Suprapubic skin (tissue), 4 donors: ENCODE measurements around the gene MARCO. TPM values are rescaled to one million over a fixed set of nuclear protein-coding genes. Genes with fewer than 3 reads are reported as not detected.

Experiments used
- DNase-seq, 2 donors: peaks; one replicate each; pipeline ENCODE4 v3.0.0-alpha.2; 2019; ENCODE audit warnings: low spot score in 2 of 2
- H3K27ac ChIP-seq: fragments of 200-600 bp; sonication (generic); one replicate; pipeline ENCODE4 v1.5.1; 2019
- H3K27me3 ChIP-seq: fragments of 200-600 bp; sonication (generic); one replicate; pipeline ENCODE4 v1.5.1; 2019
- H3K36me3 ChIP-seq: fragments of 200-600 bp; sonication (generic); one replicate; pipeline ENCODE4 v1.5.1; 2019
- H3K4me1 ChIP-seq: fragments of 200-600 bp; sonication (generic); one replicate; pipeline ENCODE4 v1.5.1; 2019
- H3K4me3 ChIP-seq: fragments of 200-600 bp; sonication (generic); one replicate; pipeline ENCODE4 v1.5.1; 2019; ENCODE audit warnings: mild to moderate bottlenecking
- H3K9me3 ChIP-seq: fragments of 200-600 bp; sonication (generic); one replicate; pipeline ENCODE4 v1.5.1; 2019
- EP300 ChIP-seq: sonication (generic); formaldehyde crosslinking; IDR thresholded peaks from one replicate; pipeline ENCODE4 v1.6.1; 2017; ENCODE audit warnings: antibody characterized with exemption
- POLR2A ChIP-seq, 2 donors: fragments of 450-650 bp; IDR thresholded peaks; one replicate each; pipeline ENCODE4 v1.6.1; 2017; ENCODE audit warnings: antibody characterized with exemption in 2 of 2, mild to moderate bottlenecking in 2 of 2, moderate library complexity in 2 of 2
- POLR2AphosphoS5 ChIP-seq, 3 donors: sonication (generic); formaldehyde crosslinking; IDR thresholded peaks; one replicate each; pipeline ENCODE4 v1.6.1; 2017; ENCODE audit warnings: antibody characterized with exemption in 3 of 3
- WGBS: methylation state at CpG from one replicate; pipeline ENCODE4 v1.1.5; 2018; 5-methylcytosine and 5-hydroxymethylcytosine counted together
- total RNA-seq, 4 donors: library from RNA; depleted of rRNA; stranded (reverse); fragments of >200 nt; gene quantifications; one replicate each; pipeline ENCODE4 v1.1.0, GENCODE V29; 2016
- TF ChIP-seq, protein P1 (sequence below), 2 donors: fragments of 200-600 bp in 1 of 2; fragments of 450-650 bp in 1 of 2; sonication (generic) in 1 of 2; IDR thresholded peaks; one replicate each; pipeline ENCODE4 v1.5.1; 2016 to 2019; ENCODE audit warnings: antibody characterized with exemption in 2 of 2, mild to moderate bottlenecking in 1 of 2, moderate library complexity in 1 of 2

The MARCO gene
- total RNA-seq, 4 donors from 2014 or later, result 0.68 to 9.1 (median 1.3) TPM

GRCh38 chr2:118954297-118955060, 12.5 kb downstream of the MARCO start:
- TF ChIP-seq EP300 (no peak), POLR2AphosphoS5 (IDR thresholded peaks at IDR 0.05) (no peak), POLR2A (IDR thresholded peaks at IDR 0.05) (no peak)
- TF ChIP-seq, protein P1, sequence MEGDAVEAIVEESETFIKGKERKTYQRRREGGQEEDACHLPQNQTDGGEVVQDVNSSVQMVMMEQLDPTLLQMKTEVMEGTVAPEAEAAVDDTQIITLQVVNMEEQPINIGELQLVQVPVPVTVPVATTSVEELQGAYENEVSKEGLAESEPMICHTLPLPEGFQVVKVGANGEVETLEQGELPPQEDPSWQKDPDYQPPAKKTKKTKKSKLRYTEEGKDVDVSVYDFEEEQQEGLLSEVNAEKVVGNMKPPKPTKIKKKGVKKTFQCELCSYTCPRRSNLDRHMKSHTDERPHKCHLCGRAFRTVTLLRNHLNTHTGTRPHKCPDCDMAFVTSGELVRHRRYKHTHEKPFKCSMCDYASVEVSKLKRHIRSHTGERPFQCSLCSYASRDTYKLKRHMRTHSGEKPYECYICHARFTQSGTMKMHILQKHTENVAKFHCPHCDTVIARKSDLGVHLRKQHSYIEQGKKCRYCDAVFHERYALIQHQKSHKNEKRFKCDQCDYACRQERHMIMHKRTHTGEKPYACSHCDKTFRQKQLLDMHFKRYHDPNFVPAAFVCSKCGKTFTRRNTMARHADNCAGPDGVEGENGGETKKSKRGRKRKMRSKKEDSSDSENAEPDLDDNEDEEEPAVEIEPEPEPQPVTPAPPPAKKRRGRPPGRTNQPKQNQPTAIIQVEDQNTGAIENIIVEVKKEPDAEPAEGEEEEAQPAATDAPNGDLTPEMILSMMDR (IDR thresholded peaks at IDR 0.05), result no peak
- Histone ChIP-seq H3K36me3 (no peaks in the 10 kb centered on the region), H3K27ac (no peak overlapping the region), H3K27me3 (no peaks in the 10 kb centered on the region), H3K4me3 (no peak overlapping the region), H3K9me3 (no peaks in the 10 kb centered on the region), H3K4me1 (no peaks in the 10 kb centered on the region)
- no peak for DNase-seq
- WGBS, result 63% methylated on average over 8 of the region's 8 CpGs

DNA sequence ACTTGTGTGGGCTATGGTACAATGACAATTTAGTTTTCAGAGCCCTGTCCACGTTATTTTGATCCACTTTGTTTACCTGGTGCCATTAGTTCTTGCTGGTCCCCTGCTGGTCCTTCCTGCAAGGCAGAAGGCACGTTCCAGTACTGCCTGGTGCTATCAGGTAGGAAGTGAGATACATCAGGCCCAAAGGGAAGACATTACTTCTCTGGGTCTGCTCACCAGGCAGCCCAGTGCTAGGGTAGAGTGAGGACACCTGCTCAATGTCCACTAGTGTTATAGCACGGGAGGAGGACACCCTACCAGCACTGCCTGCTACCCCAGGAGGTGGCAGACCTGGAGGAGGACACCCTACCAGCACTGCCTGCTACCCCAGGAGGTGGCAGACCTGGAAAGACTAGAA, 23.7 kb downstream of the MARCO start:
- TF ChIP-seq EP300 (no peak), POLR2AphosphoS5 (IDR thresholded peaks at IDR 0.05) (no peak), POLR2A (IDR thresholded peaks at IDR 0.05) (no peak)
- TF ChIP-seq, protein P1 (IDR thresholded peaks at IDR 0.05), result no peak
- Histone ChIP-seq H3K4me3 (no peak overlapping the region), H3K4me1 (peaks cover 6% of the 10 kb centered on the region), H3K27ac (no peak overlapping the region), H3K36me3 (no peaks in the 10 kb centered on the region), H3K27me3 (no peaks in the 10 kb centered on the region), H3K9me3 (no peaks in the 10 kb centered on the region)
- WGBS, result 56% methylated on average over 3 of the region's 3 CpGs
- DNase-seq, result no peak

GRCh38 chr2:118967124-118967880, 25.3 kb downstream of the MARCO start:
- Histone ChIP-seq H3K9me3 (no peaks in the 10 kb centered on the region), H3K27ac (no peak overlapping the region), H3K4me3 (no peak overlapping the region), H3K36me3 (no peaks in the 10 kb centered on the region), H3K27me3 (no peaks in the 10 kb centered on the region), H3K4me1 (peaks cover 9% of the 10 kb centered on the region)
- DNase-seq, result no peak
- WGBS, result 95% methylated on average over 6 of the region's 6 CpGs
- no peak for TF ChIP-seq POLR2AphosphoS5 (IDR thresholded peaks at IDR 0.05)
- no peak for TF ChIP-seq EP300
- TF ChIP-seq, protein P1 (IDR thresholded peaks at IDR 0.05), result no peak

DNA sequence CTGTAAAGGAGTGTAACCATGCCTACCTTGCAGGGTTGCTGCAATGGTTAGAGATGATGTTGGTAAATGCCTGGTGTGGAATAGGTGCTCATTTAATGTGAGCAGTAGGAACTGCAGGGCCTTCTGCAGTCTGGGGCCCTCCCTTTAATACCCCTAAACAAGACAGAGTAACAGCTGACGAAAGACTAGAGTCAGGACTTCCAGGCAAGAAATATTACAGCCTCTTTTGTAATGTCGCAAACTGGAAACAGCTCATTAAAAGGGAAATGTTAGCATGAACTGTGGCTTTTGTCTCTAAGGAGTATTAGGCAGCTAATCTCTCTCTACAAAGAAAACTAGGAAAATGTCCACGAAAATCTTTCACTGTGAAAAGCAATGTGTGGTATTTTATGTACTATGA, 26.0 kb downstream of the MARCO start:
- no peak for DNase-seq
- H3K27me3 ChIP-seq, result no peaks in the 10 kb centered on the region
- peaks cover 9% of the 10 kb centered on the region for H3K4me1 ChIP-seq
- no peak for TF ChIP-seq POLR2A (IDR thresholded peaks at IDR 0.05)
- TF ChIP-seq EP300, result no peak
- TF ChIP-seq POLR2AphosphoS5 (IDR thresholded peaks at IDR 0.05), result no peak
- TF ChIP-seq, protein P1 (IDR thresholded peaks at IDR 0.05), result no peak
- WGBS, result 77% methylated on average over 3 of the region's 3 CpGs
- H3K9me3 ChIP-seq, result no peaks in the 10 kb centered on the region
- no peak overlapping the region for H3K4me3 ChIP-seq
- no peak overlapping the region for H3K27ac ChIP-seq
- H3K36me3 ChIP-seq, result no peaks in the 10 kb centered on the region
